Adrenal gland (tissue), 12 donors: ENCODE data around the gene DKC1. TPM values are rescaled to one million over a fixed set of nuclear protein-coding genes. Genes with fewer than 3 reads are reported as not detected.

ENCODE experiments used
- DNase-seq, 7 donors: peaks; one replicate each; pipeline ENCODE4 v3.0.0-alpha.2; 2019 to 2020
- H3K27ac ChIP-seq, 5 donors: fragments of 200-600 bp; sonication (generic) in 4 of 5; 1 replicate in 3 of 5; 2 replicates in 2 of 5; pipeline versions ENCODE4 v1.5.1 to v1.8.0; 2016 to 2020; ENCODE audit warnings: mild to moderate bottlenecking in 1 of 5
- H3K27me3 ChIP-seq: fragments of 200-600 bp; 2 replicates; pipeline ENCODE4 v1.8.0; 2021
- H3K36me3 ChIP-seq, 2 donors: fragments of 200-600 bp; replicated peaks in 1 of 2; 1 replicate in 1 of 2; 2 replicates in 1 of 2; pipeline versions ENCODE4 v1.5.1 to v1.8.0; 2018 to 2022
- H3K4me1 ChIP-seq, 2 donors: fragments of 200-600 bp; replicated peaks in 1 of 2; 1 replicate in 1 of 2; 2 replicates in 1 of 2; pipeline versions ENCODE4 v1.5.1 to v1.8.0; 2018 to 2021
- H3K4me3 ChIP-seq, 4 donors: fragments of 200-600 bp; sonication (generic) in 3 of 4; one replicate each; pipeline ENCODE4 v1.5.1; 2016 to 2018
- H3K9me3 ChIP-seq, 3 donors: fragments of 200-600 bp; sonication (generic) in 1 of 3; replicated peaks in 1 of 3; 1 replicate in 2 of 3; 2 replicates in 1 of 3; pipeline versions ENCODE4 v1.5.1 to v1.8.0; 2016 to 2021
- POLR2A ChIP-seq, 2 donors: fragments of 450-650 bp; IDR thresholded peaks; one replicate each; pipeline ENCODE4 v1.6.1; 2017; ENCODE audit warnings: antibody characterized with exemption in 2 of 2, mild to moderate bottlenecking in 2 of 2, moderate library complexity in 1 of 2
- WGBS, 4 donors: extraction: QIAGEN DNeasy Blood & Tissue Kit in 2 of 4; methylation state at CpG; one replicate each; pipeline versions ENCODE4 v1.1.5 to v1.1.7; 2013 to 2017; 5-methylcytosine and 5-hydroxymethylcytosine counted together
- intact Hi-C, 2 donors: fragments of 100-400 bp; cut with DNase I; formaldehyde crosslinking; loops; one replicate each; pipeline versions ENCODE4 v1.14.1 to v1.15.0; 2022 to 2023
- polyA plus RNA-seq, 3 donors: library from polyadenylated mRNA; stranded (reverse); fragments of 200-250 nt in 2 of 3; fragments of 350-450 nt in 1 of 3; fragmentation: Illumina TruSeq in 1 of 3; extraction: RNeasy Lipid Tissue Mini Kit (QIAGEN cat#74804) in 1 of 3; gene quantifications; one replicate each; pipeline ENCODE4 v1.2.3, GENCODE V29; 2013 to 2014
- total RNA-seq, 9 donors: library from RNA; depleted of rRNA in 4 of 9; stranded (reverse); fragments of >200 nt in 4 of 9; fragments of 120-200 nt in 1 of 9; fragmentation: NEBNext Ultra II Directional in 1 of 9; extraction: Animal tissue kit (Norgen Biotek cat#: 25700) in 1 of 9; gene quantifications; one replicate each; pipeline versions ENCODE4 v1.1.0 to v1.2.4, GENCODE V29; 2013 to 2023
- TF ChIP-seq, protein P1 (sequence below), 6 experiments: fragments of 450-650 bp in 4 of 6; fragments of 200-600 bp in 2 of 6; sonication (generic) in 1 of 6; IDR thresholded peaks; 1 replicate in 5 of 6; 2 replicates in 1 of 6; pipeline versions ENCODE4 v1.5.1 to v1.8.0; 2016 to 2021; ENCODE audit warnings: antibody characterized with exemption in 6 of 6, mild to moderate bottlenecking in 2 of 6, moderate library complexity in 1 of 6
- donor health status: healthy with polysubstance abuse.
- donor health status: Bipolar disorder and iron deficiency.
- donor health status: DM: yes; HTN: yes; CAD: no.
- donor health status: DM: no; HTN: no; CAD: no.
- donor health status: DM: no; HTN: no; CAD: no.
- donor health status: DM: yes; HTN: yes; CAD: no.

The DKC1 gene
- total and polyA plus RNA-seq, 12 donors = 20.2 to 111 (median 31.5) TPM

- intact Hi-C loops = no loop called here
- DNase-seq = no peak
- peaks cover 3% of the 10 kb centered on the region for H3K27me3 ChIP-seq
- H3K4me3 ChIP-seq = no peak overlapping the region
- 61 to 77% (median 70%) methylated on average over 7 of the region's 7 CpGs for WGBS, 4 donors
- H3K36me3 ChIP-seq = no peaks in the 10 kb centered on the region
- H3K27ac ChIP-seq = peak overlapping the region in 3 of 5 donors; percentile 30 to 82 (median 44)
- H3K4me1 ChIP-seq = peaks cover 13 to 60% of the 10 kb centered on the region in 2 donors
- TF ChIP-seq, protein P1, sequence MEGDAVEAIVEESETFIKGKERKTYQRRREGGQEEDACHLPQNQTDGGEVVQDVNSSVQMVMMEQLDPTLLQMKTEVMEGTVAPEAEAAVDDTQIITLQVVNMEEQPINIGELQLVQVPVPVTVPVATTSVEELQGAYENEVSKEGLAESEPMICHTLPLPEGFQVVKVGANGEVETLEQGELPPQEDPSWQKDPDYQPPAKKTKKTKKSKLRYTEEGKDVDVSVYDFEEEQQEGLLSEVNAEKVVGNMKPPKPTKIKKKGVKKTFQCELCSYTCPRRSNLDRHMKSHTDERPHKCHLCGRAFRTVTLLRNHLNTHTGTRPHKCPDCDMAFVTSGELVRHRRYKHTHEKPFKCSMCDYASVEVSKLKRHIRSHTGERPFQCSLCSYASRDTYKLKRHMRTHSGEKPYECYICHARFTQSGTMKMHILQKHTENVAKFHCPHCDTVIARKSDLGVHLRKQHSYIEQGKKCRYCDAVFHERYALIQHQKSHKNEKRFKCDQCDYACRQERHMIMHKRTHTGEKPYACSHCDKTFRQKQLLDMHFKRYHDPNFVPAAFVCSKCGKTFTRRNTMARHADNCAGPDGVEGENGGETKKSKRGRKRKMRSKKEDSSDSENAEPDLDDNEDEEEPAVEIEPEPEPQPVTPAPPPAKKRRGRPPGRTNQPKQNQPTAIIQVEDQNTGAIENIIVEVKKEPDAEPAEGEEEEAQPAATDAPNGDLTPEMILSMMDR (IDR thresholded peaks at IDR 0.05) = no peak
- no peak for TF ChIP-seq POLR2A (IDR thresholded peaks at IDR 0.05)
- no peaks in the 10 kb centered on the region for H3K9me3 ChIP-seq
Observed at GRCh38 chrX:154731881-154732280, 30.8 kb upstream of the DKC1 start.

DNA sequence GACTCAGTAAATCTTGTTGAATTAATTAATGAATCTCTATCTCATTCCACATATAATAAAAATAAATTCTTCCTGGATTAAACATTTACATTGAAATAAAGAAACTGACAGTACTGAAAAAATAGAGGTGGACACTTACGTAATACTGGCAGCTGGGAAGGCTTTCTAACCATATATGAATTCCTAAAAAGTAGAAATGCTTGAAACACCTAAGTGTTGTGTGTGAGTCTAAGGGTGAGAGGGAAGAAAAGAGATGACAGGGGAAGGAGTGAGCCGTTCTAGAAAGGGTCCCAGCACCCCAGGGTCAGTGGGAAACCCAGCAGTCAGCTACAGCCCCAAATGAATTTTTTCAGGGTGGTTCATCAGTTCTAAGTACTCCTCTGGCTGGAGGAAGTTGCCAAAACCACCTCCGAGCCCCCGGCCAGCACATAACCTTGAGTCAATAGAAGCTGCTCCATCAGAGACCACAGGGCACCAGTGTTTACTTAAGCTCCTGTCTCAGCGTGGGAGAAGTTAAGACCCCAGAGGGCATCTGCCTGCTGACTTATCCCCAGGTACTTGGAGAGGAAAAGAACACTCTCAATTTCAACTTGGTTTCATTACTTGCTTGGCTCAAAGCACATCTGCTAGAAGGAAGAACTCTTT lies 30.1 kb upstream of the DKC1 start:
- intact Hi-C loops = no loop called here
- no peak for TF ChIP-seq POLR2A (IDR thresholded peaks at IDR 0.05)
- TF ChIP-seq, protein P1 (IDR thresholded peaks at IDR 0.05) = no peak
- 49 to 69% (median 56%) methylated on average over 3 to 5 of the region's 5 CpGs for WGBS, 4 donors
- Histone ChIP-seq H3K9me3 (no peaks in the 10 kb centered on the region), H3K36me3 (no peaks in the 10 kb centered on the region), H3K27ac (peak overlapping the region in 3 of 5 donors; percentile 44 to 82 (median 56)), H3K4me1 (peaks cover 13 to 59% of the 10 kb centered on the region in 2 donors), H3K27me3 (peaks cover 7% of the 10 kb centered on the region), H3K4me3 (no peak overlapping the region)
- no peak for DNase-seq

GRCh38 chrX:154733066-154733425 lies 29.6 kb upstream of the DKC1 start:
- H3K4me1 ChIP-seq = peaks cover 13 to 59% of the 10 kb centered on the region in 2 donors
- H3K27ac ChIP-seq = peak overlapping the region in 3 of 5 donors; percentile 44 to 82 (median 56)
- H3K27me3 ChIP-seq = peaks cover 7% of the 10 kb centered on the region
- 64 to 86% (median 74%) methylated on average over 2 of the region's 2 CpGs for WGBS, 4 donors
- no peaks in the 10 kb centered on the region for H3K36me3 ChIP-seq
- TF ChIP-seq, protein P1 (IDR thresholded peaks at IDR 0.05) = no peak
- TF ChIP-seq POLR2A (IDR thresholded peaks at IDR 0.05) = no peak
- H3K4me3 ChIP-seq = no peak overlapping the region
- no peaks in the 10 kb centered on the region for H3K9me3 ChIP-seq
- intact Hi-C loops = no loop called here
- no peak for DNase-seq

GRCh38 chrX:154734061-154734781 lies 28.4 kb upstream of the DKC1 start:
- H3K27me3 ChIP-seq = peaks cover 7% of the 10 kb centered on the region
- intact Hi-C loops = no loop called here
- H3K9me3 ChIP-seq = no peaks in the 10 kb centered on the region
- H3K27ac ChIP-seq = peak overlapping the region in 4 of 5 donors; percentile 14 to 81 (median 54)
- TF ChIP-seq, protein P1 (IDR thresholded peaks at IDR 0.05) = no peak
- TF ChIP-seq POLR2A (IDR thresholded peaks at IDR 0.05) = no peak
- no peak overlapping the region for H3K4me3 ChIP-seq
- H3K36me3 ChIP-seq = no peaks in the 10 kb centered on the region
- WGBS, 4 donors = 37 to 56% (median 44%) methylated on average over 4 to 8 of the region's 8 CpGs
- peaks cover 13 to 60% of the 10 kb centered on the region in 2 donors for H3K4me1 ChIP-seq
- peak in 3 of 7 donors; percentile 31 to 58 (median 40) for DNase-seq
